ENCODE results near the gene KLRG1.

Gene KLRG1

DNA sequence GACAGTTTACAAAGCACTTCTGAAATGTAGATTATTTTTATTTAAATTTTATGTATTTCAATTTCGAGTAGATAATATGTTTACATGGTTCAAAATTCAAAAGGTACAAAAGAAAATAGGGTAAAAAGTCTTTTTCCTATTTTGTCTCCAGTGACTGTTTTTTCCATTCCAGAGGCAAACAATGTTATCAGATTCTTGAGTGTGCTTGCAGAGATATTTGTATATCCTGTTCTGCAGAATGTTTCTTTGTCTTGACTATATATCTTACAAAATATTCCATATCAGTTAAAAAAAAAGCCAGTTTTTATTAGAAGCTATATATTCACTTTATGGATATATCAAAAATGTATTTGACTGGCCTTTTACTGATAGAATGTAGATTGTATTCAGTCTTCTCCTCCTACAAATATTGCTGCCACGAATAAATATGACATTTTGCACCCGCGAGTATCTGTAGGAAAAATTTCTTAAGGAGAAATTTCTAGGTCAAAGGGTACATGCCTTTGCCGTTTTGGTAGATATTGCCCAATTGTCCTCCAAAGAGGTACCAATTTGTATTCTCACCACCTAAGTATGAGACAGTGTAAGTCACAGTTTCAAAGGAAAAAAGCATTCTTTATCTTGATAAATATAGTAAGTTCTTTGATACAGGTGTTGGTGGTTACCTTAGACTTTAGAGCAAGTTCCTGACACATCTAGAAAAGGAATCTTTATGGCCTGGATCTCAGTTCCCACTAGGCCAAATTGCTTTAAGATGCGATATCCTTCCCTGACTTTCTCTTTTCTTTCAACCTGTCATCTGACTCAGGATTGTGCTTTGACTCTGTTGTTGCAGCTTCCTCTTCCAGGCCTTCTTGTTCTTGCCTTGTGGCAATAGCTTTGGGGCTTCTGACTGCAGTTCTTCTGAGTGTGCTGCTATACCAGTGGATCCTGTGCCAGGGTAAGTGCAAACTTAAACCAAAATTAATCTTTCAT lies 2.3 kb downstream of the KLRG1 start:
- POLR2A ChIA-PET (ENCODE audit: low non-redundant PET), result no interaction called here
- TF ChIP-seq CTCF (conservative IDR thresholded peaks at IDR 0.05; ENCODE audit: low read depth), result no peak
- no peak for DNase-seq (ENCODE audit: low spot score)
- CTCF ChIA-PET, result no interaction called here
- no peak overlapping the region for H3K27ac ChIP-seq

DNA sequence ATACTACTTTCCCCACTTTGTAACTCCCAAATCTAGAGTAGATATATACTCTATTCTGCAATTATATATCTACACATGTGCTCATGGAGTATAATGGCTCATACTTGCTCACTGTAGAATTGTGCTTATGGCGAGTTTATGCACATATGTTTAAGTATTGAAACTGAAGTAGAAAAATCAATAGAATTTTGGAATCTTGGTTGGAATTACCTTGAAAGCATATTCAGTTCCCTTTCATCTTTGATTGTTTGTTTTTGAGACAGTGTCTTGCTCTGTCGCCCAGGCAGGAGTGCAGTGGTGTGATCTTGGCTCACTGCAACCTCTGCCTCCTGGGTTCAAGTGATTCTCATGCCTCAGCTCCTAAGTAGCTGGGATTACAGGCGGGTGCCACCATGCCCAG lies 4.5 kb downstream of the KLRG1 start:
- DNase-seq (ENCODE audit: low spot score), result no peak
- POLR2A ChIA-PET (ENCODE audit: low non-redundant PET), result no interaction called here
- H3K27ac ChIP-seq, result no peak overlapping the region
- no peak for TF ChIP-seq CTCF (conservative IDR thresholded peaks at IDR 0.05; ENCODE audit: low read depth)
- CTCF ChIA-PET, result no interaction called here

GRCh38 chr12:8995021-8995775 lies 5.9 kb downstream of the KLRG1 start:
- DNase-seq (ENCODE audit: low spot score), result no peak
- ChIA-PET POLR2A (ENCODE audit: low non-redundant PET) (no interaction called here), CTCF (no interaction called here)
- H3K27ac ChIP-seq, result no peak overlapping the region
- TF ChIP-seq CTCF (conservative IDR thresholded peaks at IDR 0.05; ENCODE audit: low read depth), result no peak

- DNase-seq (ENCODE audit: low spot score), result no peak
- CTCF ChIA-PET, result no interaction called here
- POLR2A ChIA-PET (ENCODE audit: low non-redundant PET), result no interaction called here
- TF ChIP-seq CTCF (conservative IDR thresholded peaks at IDR 0.05; ENCODE audit: low read depth), result no peak
- H3K27ac ChIP-seq, result no peak overlapping the region
Observed at GRCh38 chr12:8996682-8997405, 7.5 kb downstream of the KLRG1 start.

DNA sequence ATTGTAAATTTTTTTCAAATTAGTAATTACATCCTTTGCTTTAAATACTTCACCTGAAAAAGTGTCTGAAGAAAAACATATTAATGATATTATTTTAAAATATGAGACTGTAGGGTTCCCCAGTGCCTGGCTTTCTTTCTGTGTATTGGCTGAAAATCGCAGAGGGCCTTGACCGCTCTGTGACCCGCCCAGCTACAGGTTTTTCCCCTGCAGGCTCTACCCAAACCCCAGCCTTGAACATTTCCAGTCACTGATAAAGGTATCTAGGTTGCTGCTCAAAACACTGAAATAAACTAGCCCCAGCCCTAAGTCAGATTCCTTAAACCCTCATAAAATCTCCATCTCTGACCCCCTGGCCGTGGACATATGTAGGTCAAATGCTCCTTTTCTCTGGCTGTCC lies 11.9 kb downstream of the KLRG1 start:
- POLR2A ChIA-PET (ENCODE audit: low non-redundant PET), result no interaction called here

More for the DNA sequence above, 11.9 kb downstream of the KLRG1 start:
- no peak overlapping the region for H3K27ac ChIP-seq
- no peak for TF ChIP-seq CTCF (conservative IDR thresholded peaks at IDR 0.05; ENCODE audit: low read depth)
- CTCF ChIA-PET, result no interaction called here
- DNase-seq (ENCODE audit: low spot score), result no peak

Measured in RWPE1 (cell line).